MCF 10A (cell line): ENCODE measurements around the gene FILIP1L. TPM values are rescaled to one million over a fixed set of nuclear protein-coding genes. Genes with fewer than 3 reads are reported as not detected.
"Not testable (repeated sequence)": the region's sequence is repeated elsewhere in the genome, so short reads cannot be mapped to it uniquely, and the experiment has no call there.

Experiments used
- BruUV-seq: library from RNA; stranded (reverse); fragments of 400-500 nt; replicated peaks from 2 replicates; lab custom pipeline; 2021; lab: Mats Ljungman, UMichigan
- CTCF ChIA-PET: fragments of 300-600 bp; sonication (Branson Sonifier 250); formaldehyde crosslinking; extraction: SDS; loops from one replicate; lab custom pipeline; 2021; ENCODE audit warnings: antibody characterized with exemption, inconsistent platforms; lab: Yijun Ruan, JAX
- POLR2A ChIA-PET: fragments of 300-600, 350-650 bp; sonication (Branson Sonifier 250); formaldehyde crosslinking; extraction: SDS; loops from one replicate; lab custom pipeline; 2020; ENCODE audit warnings: antibody characterized with exemption, inconsistent platforms; lab: Yijun Ruan, JAX
- DNase-seq: peaks from one replicate; pipeline ENCODE4 v3.0.0-alpha.2; 2018; ENCODE audit not compliant: unreplicated experiment
- H3K27ac Mint-ChIP-seq: one replicate; pipeline ENCODE4 v1.8.0; 2022; ENCODE audit warnings: mild to moderate bottlenecking, low read depth, mixed read lengths; ENCODE audit not compliant: unreplicated experiment
- H3K27me3 Mint-ChIP-seq: one replicate; pipeline ENCODE4 v1.8.0; 2022; ENCODE audit warnings: mixed read lengths; ENCODE audit not compliant: insufficient read depth, unreplicated experiment
- H3K36me3 Mint-ChIP-seq: one replicate; pipeline ENCODE4 v1.8.0; 2022; ENCODE audit warnings: mild to moderate bottlenecking, moderate library complexity, mixed read lengths; ENCODE audit not compliant: insufficient read depth, unreplicated experiment
- H3K4me1 Mint-ChIP-seq: one replicate; pipeline ENCODE4 v1.8.0; 2022; ENCODE audit warnings: mixed read lengths; ENCODE audit not compliant: insufficient read depth, unreplicated experiment
- H3K4me3 Mint-ChIP-seq: one replicate; pipeline ENCODE4 v1.8.0; 2022; ENCODE audit warnings: mild to moderate bottlenecking, moderate library complexity, mixed read lengths; ENCODE audit not compliant: unreplicated experiment
- H3K9me3 Mint-ChIP-seq: one replicate; pipeline ENCODE4 v1.8.0; 2022; ENCODE audit warnings: mixed read lengths; ENCODE audit not compliant: unreplicated experiment
- intact Hi-C: fragments of 100-400 bp; cut with micrococcal nuclease; formaldehyde crosslinking; loops from 2 replicates; pipeline ENCODE4 v1.14.1; 2022
- total RNA-seq: library from RNA; stranded (reverse); gene quantifications from 2 replicates; pipeline ENCODE4 v1.2.3, GENCODE V29; 2022
- TF ChIP-seq, protein P1 (sequence below): fragments of 200-600 bp; IDR thresholded peaks from one replicate; pipeline ENCODE4 v1.8.0; 2022; ENCODE audit warnings: antibody characterized with exemption, mild to moderate bottlenecking; ENCODE audit not compliant: unreplicated experiment

The FILIP1L gene
- total RNA-seq, 1 experiment from 2014 or later: 2.4 TPM

DNA sequence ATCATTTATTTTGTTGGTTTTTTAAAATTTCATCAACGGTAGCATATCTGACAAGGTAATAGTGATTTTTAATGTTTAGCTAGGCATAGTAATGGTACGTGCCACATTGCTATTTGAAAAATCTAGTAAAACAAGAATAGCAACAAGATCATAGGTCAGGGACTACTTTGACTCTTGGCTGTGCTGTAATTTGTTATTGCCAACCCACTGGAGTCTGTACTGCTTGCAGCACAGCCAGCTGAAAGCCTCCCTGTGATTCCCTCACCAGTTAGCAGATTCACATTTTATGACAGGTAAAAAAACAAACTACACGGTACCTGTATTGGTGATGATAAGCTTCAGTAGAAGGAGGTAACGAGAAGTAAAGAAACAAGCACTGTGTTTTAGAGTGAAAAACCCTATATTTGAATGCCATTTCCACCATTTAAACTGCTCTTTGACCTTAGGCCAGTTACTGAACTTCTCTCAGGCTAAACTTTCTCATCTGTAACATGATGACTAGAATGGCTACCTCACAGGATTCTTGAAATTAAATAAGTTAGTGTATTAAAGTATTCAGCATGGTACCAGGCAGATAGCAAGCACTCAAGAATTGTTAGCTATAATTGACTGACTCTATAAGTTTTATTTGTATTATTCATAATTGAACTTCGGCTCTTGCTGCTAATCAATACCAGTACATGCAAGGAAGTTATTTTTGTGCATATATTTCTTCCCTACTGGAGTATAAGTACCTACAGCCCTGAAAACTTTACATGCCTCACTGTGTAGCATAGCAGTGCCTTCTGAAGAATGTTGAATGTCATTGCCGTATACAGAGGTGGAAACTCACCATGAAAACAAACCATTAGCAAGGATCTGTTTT lies 16.1 kb downstream of the FILIP1L start:
- peaks cover 5% of the 10 kb centered on the region for H3K4me1 Mint-ChIP-seq
- no peak overlapping the region for H3K27ac Mint-ChIP-seq
- TF ChIP-seq, protein P1, sequence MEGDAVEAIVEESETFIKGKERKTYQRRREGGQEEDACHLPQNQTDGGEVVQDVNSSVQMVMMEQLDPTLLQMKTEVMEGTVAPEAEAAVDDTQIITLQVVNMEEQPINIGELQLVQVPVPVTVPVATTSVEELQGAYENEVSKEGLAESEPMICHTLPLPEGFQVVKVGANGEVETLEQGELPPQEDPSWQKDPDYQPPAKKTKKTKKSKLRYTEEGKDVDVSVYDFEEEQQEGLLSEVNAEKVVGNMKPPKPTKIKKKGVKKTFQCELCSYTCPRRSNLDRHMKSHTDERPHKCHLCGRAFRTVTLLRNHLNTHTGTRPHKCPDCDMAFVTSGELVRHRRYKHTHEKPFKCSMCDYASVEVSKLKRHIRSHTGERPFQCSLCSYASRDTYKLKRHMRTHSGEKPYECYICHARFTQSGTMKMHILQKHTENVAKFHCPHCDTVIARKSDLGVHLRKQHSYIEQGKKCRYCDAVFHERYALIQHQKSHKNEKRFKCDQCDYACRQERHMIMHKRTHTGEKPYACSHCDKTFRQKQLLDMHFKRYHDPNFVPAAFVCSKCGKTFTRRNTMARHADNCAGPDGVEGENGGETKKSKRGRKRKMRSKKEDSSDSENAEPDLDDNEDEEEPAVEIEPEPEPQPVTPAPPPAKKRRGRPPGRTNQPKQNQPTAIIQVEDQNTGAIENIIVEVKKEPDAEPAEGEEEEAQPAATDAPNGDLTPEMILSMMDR: no peak
- ChIA-PET CTCF (interaction anchor here (1.3 to 1.5 kb wide), 2 partner anchors 8 to 13 kb away, joined by 3 to 4 read pairs; no protein-coding TSS in a partner anchor), POLR2A (no interaction called here)
- peaks cover 7% of the 10 kb centered on the region for H3K9me3 Mint-ChIP-seq
- H3K4me3 Mint-ChIP-seq: no peak overlapping the region
- intact Hi-C loops: no loop called here
- H3K27me3 Mint-ChIP-seq: no peaks in the 10 kb centered on the region
- no peak for DNase-seq
- BruUV-seq: no TSS peak
- peaks cover 10% of the 10 kb centered on the region for H3K36me3 Mint-ChIP-seq

DNA sequence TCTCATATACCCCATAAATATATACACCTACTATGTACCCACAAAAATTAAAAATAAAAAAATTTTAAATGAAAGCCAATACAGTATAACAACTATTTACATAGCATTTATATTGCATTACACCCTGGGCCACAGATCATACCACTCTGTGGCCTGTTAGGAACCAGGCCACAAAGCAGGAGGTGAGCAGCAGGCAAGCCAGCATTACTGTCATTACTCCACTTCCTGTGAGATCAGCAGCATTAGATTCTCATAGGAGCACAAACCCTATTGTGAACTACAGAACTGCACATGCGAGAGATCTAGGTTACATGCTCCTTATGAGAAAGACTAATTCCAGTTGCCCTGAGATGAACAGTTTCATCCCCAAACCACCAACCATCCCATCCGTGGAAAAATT lies 17.4 kb downstream of the FILIP1L start:
- TF ChIP-seq, protein P1: no peak
- Mint-ChIP-seq H3K27me3 (no peaks in the 10 kb centered on the region), H3K27ac (no peak overlapping the region), H3K4me3 (no peak overlapping the region), H3K9me3 (peaks cover 7% of the 10 kb centered on the region), H3K36me3 (peaks cover 5% of the 10 kb centered on the region), H3K4me1 (peaks cover 5% of the 10 kb centered on the region)
- no peak for DNase-seq
- ChIA-PET POLR2A (no interaction called here), CTCF (no interaction called here)
- BruUV-seq: no TSS peak
- intact Hi-C loops: no loop called here

DNA sequence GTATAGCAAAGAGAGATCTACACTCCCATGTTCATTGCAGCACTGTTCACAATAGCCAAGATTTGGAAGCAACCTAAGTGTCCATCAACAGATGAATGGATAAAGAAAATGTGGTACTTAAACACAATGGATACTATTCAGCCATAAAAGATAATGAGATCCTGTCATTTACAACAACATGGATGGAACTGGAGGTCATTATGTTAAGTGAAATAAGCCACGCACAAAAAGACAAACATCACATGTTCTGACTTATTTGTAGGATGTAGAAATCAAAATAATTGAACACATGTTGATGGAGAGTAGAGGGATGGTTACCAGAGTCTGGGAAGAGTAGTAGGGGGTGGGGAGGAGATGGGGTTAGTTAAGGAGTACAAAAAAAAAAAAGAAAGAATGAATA lies 18.0 kb downstream of the FILIP1L start:
- H3K27ac Mint-ChIP-seq, H3K36me3 Mint-ChIP-seq, H3K27me3 Mint-ChIP-seq, POLR2A ChIA-PET, DNase-seq, intact Hi-C loops, H3K9me3 Mint-ChIP-seq, H3K4me1 Mint-ChIP-seq, BruUV-seq, H3K4me3 Mint-ChIP-seq, CTCF ChIA-PET: not testable (repeated sequence)

DNA sequence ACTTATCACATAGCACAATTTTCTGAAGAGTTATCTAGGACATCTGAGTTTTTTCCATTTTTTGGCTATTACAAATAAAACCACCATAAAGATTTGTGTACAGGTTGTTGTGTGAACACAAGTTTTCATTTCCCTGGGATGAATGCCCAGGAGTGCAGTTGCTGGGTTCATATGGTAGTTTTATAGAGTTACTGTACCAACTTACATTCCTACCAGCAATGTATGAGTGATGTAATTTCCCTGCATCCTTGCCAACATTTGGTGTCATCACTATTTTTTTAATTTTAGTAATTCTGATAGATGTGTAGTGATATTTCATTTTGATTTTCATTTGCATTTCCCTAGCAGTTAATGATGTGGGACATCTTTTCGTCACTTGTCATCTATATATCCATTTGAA lies 20.5 kb downstream of the FILIP1L start:
- BruUV-seq: no TSS peak
- peak; percentile 42 for DNase-seq
- ChIA-PET POLR2A (interaction anchor here (1.0 kb wide), 1 partner anchor 306 kb away, joined by 3 read pairs; no protein-coding TSS in a partner anchor), CTCF (interaction anchor here (1.1 kb wide), 1 partner anchor 16 kb away, joined by 3 read pairs; no protein-coding TSS in a partner anchor)
- Mint-ChIP-seq H3K27me3 (no peaks in the 10 kb centered on the region), H3K27ac (no peak overlapping the region), H3K9me3 (no peaks in the 10 kb centered on the region), H3K4me3 (no peak overlapping the region), H3K36me3 (peaks cover 5% of the 10 kb centered on the region), H3K4me1 (peaks cover 8% of the 10 kb centered on the region)
- intact Hi-C loops: no loop called here
- TF ChIP-seq, protein P1: no peak
